Measurements from ENCODE around the gene CTSH. TPM values are rescaled to one million over a fixed set of nuclear protein-coding genes. Genes with fewer than 3 reads are reported as not detected.

CTSH gene
- total RNA-seq (10 to 100 TPM; 16.0 to 38.1 (median 28.0) TPM), polyA plus RNA-seq (10 to 100 TPM; 27.3 to 52.6 (median 29.7) TPM)
- long read RNA-seq, donor 1, transcript CTSH-201 (12 exons, 2,190 nt), result major isoform, 26 of 32 reads
- long read RNA-seq, donor 1, partial matches to known transcripts, result 1 of 32 reads
- long read RNA-seq, donor 1, other reads (novel, unspliced or antisense), result 5 of 32 reads
- long read RNA-seq, donor 2, transcript CTSH-201 (12 exons, 2,190 nt), result major isoform, 29 of 31 reads
- long read RNA-seq, donor 2, partial matches to known transcripts, result 0 of 31 reads
- long read RNA-seq, donor 2, other reads (novel, unspliced or antisense), result 2 of 31 reads

DNA sequence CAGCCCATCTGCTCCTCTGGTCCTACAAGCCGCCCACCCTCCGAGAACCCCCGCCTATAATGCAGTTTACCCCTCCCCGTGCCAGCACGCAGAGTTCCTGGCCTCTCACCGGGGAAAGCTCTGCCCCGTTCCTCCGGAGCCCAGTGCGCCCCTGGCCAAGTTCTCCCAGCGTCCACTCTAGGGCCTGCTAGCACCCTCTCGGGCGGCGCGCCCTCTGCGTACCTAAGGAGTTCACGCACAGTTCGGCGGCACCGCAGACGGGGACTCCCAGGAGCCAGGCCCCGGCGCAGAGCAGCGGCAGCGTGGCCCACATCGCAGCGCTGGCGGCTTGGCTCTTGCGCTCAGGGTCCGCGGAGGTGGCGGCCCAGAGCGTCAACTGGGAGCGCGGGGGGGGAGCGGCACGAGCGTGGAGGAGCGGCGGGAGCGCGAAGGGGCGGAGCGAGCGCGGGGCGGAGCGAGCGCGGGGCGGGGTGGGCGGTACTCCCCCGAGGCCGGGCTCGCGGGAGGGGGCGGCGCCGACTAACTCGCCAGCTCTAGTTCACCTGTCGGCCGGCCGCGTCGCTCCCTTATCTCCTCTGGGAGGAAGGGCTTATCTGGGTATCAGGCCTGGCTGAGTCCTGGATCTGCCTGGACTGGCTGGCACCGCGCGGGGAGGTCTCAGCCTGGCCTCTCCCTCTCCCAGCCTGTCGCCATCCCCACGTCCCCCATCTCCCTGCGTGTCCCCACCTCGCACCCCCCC is at the start of gene CTSH:
CTSH (minus strand) TSS at position 378 of the 739 bp plus-strand sequence; CDS start at position 313, 65 bp downstream.
- peak; percentile 78 to 88 for DNase-seq
- ATAC-seq, result peak; percentile 88 to 97 (median 94)
- Histone ChIP-seq H3K27ac (peak within 1 kb of the TSS; percentile 50), H3K36me3 (ENCODE audit: insufficient read depth in 1 of 2, low read depth in 1 of 2) (no peaks in the 10 kb centered on the region), H3K27me3 (ENCODE audit: insufficient read depth in 3 of 3, low read length in 2 of 3) (no peaks in the 10 kb centered on the region), H3K4me3 (peak within 1 kb of the TSS; percentile 77), H3K4me1 (peaks cover 4% of the 10 kb centered on the region), H3K9me3 (no peaks in the 10 kb centered on the region)
- intact Hi-C loops (cut with DNase I), result no loop called here
- no peak for TF ChIP-seq CTCF (IDR thresholded peaks at IDR 0.05)
- 1 to 2% (median 1%) methylated on average over 42 to 71 of the region's 71 CpGs for WGBS, 3 donors

DNA sequence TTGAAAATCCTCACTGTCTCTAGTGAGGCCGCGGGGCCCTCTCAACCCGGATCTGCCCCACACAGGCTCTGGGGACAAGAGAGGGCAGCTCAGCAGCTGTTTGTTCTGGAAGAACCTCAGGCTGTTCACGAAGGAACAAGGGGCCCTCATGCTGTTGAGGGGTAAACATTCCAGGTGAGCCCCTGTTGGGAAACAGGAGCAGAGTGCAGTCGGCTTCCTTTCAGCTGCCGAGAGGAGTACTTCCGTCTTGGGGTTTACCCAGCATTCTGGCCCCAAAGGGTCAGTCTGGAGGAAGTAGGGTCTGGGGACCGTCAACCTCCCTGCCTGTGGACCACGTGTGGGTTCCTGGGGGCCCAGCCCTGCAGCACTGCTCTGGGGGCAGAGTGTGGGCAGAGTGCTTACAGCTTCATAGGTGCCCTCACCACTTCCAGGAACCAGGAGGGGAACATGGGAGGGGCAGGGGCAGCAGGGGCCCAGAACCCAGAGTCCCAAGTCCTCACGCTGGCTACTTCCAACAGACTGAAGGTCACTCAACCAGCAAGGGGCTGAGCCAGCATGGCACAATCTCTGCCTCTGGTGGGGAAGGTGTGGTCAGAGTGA is 49.2 kb upstream of the CTSH start:
- ATAC-seq, result no peak
- no peak overlapping the region for H3K27ac ChIP-seq
- H3K4me3 ChIP-seq, result no peak overlapping the region
- DNase-seq, result peak in 1 of 2 donors; percentile 23
- no peaks in the 10 kb centered on the region for H3K27me3 ChIP-seq (ENCODE audit: insufficient read depth in 3 of 3, low read length in 2 of 3)
- no peak for TF ChIP-seq CTCF (IDR thresholded peaks at IDR 0.05)
- intact Hi-C loops (cut with DNase I), result no loop called here
- no peaks in the 10 kb centered on the region for H3K9me3 ChIP-seq
- H3K4me1 ChIP-seq, result no peaks in the 10 kb centered on the region
- 73 to 76% (median 73%) methylated on average over 10 of the region's 10 CpGs for WGBS, 3 donors
- H3K36me3 ChIP-seq (ENCODE audit: insufficient read depth in 1 of 2, low read depth in 1 of 2), result no peaks in the 10 kb centered on the region

DNA sequence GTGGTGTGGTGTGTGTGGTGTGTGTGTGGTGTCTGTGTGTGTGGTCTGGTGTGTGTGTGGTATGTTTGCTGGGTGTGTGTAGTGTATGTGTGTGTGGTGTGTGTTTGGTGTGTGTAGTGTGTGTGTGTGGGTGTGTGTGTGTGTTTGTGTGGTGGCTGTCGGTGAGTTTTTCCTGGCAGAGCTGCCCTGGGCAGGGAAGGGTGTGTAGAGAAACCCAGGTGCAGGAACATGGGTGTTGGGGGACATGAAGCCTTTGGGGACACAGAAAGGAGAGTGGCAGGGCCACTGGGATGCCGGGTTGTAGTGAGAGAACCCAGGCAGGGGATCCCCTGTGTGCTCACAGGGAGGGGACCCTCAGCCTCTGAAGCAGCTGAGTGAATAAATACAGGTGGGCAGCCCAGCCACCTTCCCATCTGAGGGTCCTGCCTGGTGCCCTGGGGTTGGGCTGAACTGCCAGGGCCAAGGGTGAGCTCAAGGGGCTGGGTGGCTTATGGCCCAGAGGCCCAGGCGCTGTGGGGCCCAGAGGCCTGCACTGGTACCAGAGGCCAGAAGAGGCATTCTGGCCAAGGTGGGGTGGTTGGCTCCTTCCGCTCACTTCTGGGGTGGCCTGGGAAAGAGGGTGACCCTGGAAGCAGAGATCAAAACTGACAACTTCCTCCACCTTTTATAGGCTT is 48.5 kb upstream of the CTSH start:
- no peaks in the 10 kb centered on the region for H3K36me3 ChIP-seq (ENCODE audit: insufficient read depth in 1 of 2, low read depth in 1 of 2)
- DNase-seq (no peak), ATAC-seq (no peak)
- TF ChIP-seq CTCF (IDR thresholded peaks at IDR 0.05), result no peak
- no peaks in the 10 kb centered on the region for H3K4me1 ChIP-seq
- H3K27me3 ChIP-seq (ENCODE audit: insufficient read depth in 3 of 3, low read length in 2 of 3), result no peaks in the 10 kb centered on the region
- 83 to 97% (median 84%) methylated on average over 3 to 4 of the region's 4 CpGs for WGBS, 3 donors
- no peaks in the 10 kb centered on the region for H3K9me3 ChIP-seq
- intact Hi-C loops (cut with DNase I), result no loop called here
- H3K27ac ChIP-seq, result no peak overlapping the region
- no peak overlapping the region for H3K4me3 ChIP-seq

DNA sequence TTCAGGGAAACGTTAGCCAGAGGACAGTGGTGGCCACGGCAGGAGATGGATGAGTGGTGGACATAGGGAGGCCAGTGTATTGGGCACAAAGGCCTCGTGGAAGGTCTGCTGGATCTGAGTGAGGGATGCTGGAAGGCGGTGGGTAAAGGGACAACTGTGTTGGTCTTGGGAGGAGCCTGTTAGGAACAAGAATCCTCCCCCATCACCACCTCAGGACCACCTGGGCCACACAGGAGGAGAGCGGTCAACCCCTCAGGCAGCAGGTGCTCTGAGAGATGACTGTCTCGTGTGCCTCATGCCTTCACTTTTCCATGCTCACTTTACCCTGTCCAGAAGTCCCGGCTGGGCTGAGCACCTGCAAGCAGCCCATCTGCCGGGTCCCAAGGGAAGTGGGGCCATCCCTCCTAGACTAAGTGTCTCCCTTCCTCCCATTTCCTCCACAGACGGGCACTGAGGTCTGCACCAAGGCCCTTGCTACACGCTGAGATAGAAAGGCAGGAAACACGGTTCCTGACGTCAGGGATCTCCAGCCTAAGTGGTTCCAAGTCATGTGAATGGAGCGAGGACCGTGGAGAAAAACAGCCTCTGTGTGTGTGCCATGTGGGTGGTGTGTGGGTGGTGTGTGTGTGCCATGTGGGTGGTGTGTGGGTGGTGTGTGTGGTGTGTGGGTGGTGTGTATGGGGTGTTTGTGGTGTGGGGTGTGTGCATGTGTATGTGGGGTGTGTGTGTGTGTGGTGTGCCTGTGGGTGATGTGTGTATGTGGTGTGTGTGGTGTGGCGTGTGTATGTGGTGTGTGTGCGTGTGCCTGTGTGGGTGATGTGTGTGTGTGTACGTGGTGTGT is 47.8 kb upstream of the CTSH start:
- H3K27me3 ChIP-seq (ENCODE audit: insufficient read depth in 3 of 3, low read length in 2 of 3), result no peaks in the 10 kb centered on the region
- no peaks in the 10 kb centered on the region for H3K9me3 ChIP-seq
- no peak for TF ChIP-seq CTCF (IDR thresholded peaks at IDR 0.05)
- WGBS, 3 donors, result 61 to 65% (median 63%) methylated on average over 17 of the region's 17 CpGs
- no peaks in the 10 kb centered on the region for H3K4me1 ChIP-seq
- no peak overlapping the region for H3K27ac ChIP-seq
- no peak overlapping the region for H3K4me3 ChIP-seq
- H3K36me3 ChIP-seq (ENCODE audit: insufficient read depth in 1 of 2, low read depth in 1 of 2), result no peaks in the 10 kb centered on the region
- DNase-seq, result no peak
- intact Hi-C loops (cut with DNase I), result no loop called here
- ATAC-seq, result no peak
